SK-N-SH (cell line): ENCODE results near the gene DLL3.

Experiments used
- CHD2 ChIP-seq: fragments of 150-350 bp; IDR thresholded peaks from 2 replicates; pipeline ENCODE4 v1.6.1; 2018; ENCODE audit warnings: low read length; ENCODE audit not compliant: partially characterized antibody
- CTCF ChIP-seq: fragments of 200-600 bp; sonication (generic); IDR thresholded peaks from 2 replicates; pipeline ENCODE4 v1.6.1; 2017; ENCODE audit warnings: antibody characterized with exemption, mild to moderate bottlenecking, moderate library complexity
- EP300 ChIP-seq, 2 experiments: IDR thresholded peaks; 2 replicates each; pipeline versions ENCODE4 v1.4.0 to v1.6.1; 2012; ENCODE audit warnings: borderline replicate concordance in 1 of 2, low read depth in 1 of 2, low read length in 1 of 2
- FOXM1 ChIP-seq: IDR thresholded peaks from 2 replicates; pipeline ENCODE4 v1.4.0; 2012; ENCODE audit warnings: low read depth, mild to moderate bottlenecking
- GABPA ChIP-seq: IDR thresholded peaks from 2 replicates; pipeline ENCODE4 v1.4.0; 2012; ENCODE audit warnings: low read depth, mild to moderate bottlenecking
- NRF1 ChIP-seq: IDR thresholded peaks from 2 replicates; pipeline ENCODE4 v1.6.1; 2012; ENCODE audit warnings: low read depth, mild to moderate bottlenecking, low read length
- PBX3 ChIP-seq: IDR thresholded peaks from 2 replicates; pipeline ENCODE4; 2012
- RFX5 ChIP-seq: IDR thresholded peaks from 2 replicates; pipeline ENCODE4 v1.6.1; 2012; ENCODE audit warnings: mild to moderate bottlenecking, improper control_type of control experiment, low read length
- TAF1 ChIP-seq: IDR thresholded peaks from 2 replicates; pipeline ENCODE4 v1.6.1; 2012; ENCODE audit warnings: low read depth, mild to moderate bottlenecking, low read length, moderate library complexity, borderline replicate concordance
- USF1 ChIP-seq: IDR thresholded peaks from 2 replicates; pipeline ENCODE4 v1.4.0; 2012; ENCODE audit warnings: low read depth, borderline replicate concordance

- TF ChIP-seq CHD2: no peak
- TF ChIP-seq PBX3: no peak
- TF ChIP-seq TAF1: no peak
- TF ChIP-seq CTCF: no peak
- no peak for TF ChIP-seq RFX5
- TF ChIP-seq USF1: no peak
- TF ChIP-seq EP300 (IDR thresholded peaks at IDR 0.05; ENCODE audit: borderline replicate concordance in 1 of 2, low read depth in 1 of 2, low read length in 1 of 2): no peak
- TF ChIP-seq GABPA: no peak
- no peak for TF ChIP-seq FOXM1
- TF ChIP-seq NRF1: no peak
Observed at GRCh38 chr19:39469567-39469966, 29.2 kb upstream of the DLL3 start.
